SK-N-SH treated with all-trans-retinoic acid at 6 μM for 48 hours (cell line): ENCODE data around the gene LRP2.

Source experiments
- ATAC-seq: fragments of 200-7000 bp; cut with Tn5 transposase; 3 replicates; pipeline ENCODE4 v1.9.1; 2020; ENCODE audit warnings: mild to moderate bottlenecking, moderate library complexity
- ARNTL ChIP-seq: fragments of 450-650 bp; formaldehyde crosslinking; IDR thresholded peaks from 2 replicates; pipeline ENCODE4 v1.5.0; 2020; ENCODE audit warnings: low read depth, mild to moderate bottlenecking, moderate library complexity, borderline replicate concordance
- CREB5 ChIP-seq: fragments of 250-450 bp; sonication (Bioruptor Pico); IDR thresholded peaks from 2 replicates; pipeline ENCODE4 v1.5.1; 2020; ENCODE audit warnings: low read depth, mild to moderate bottlenecking, moderate library complexity
- CSDC2 ChIP-seq: fragments of 250-450 bp; sonication (Bioruptor Pico); IDR thresholded peaks from 2 replicates; pipeline ENCODE4 v1.5.0; 2020; ENCODE audit warnings: mild to moderate bottlenecking, moderate library complexity
- CSRNP3 ChIP-seq: fragments of 250-450 bp; sonication (Bioruptor Pico); IDR thresholded peaks from 2 replicates; pipeline ENCODE4 v1.5.1; 2021; ENCODE audit warnings: mild to moderate bottlenecking, moderate library complexity
- ESRRG ChIP-seq: fragments of 250-450 bp; sonication (Bioruptor Pico); IDR thresholded peaks from 2 replicates; pipeline ENCODE4 v1.6.1; 2021; ENCODE audit warnings: mild to moderate bottlenecking
- ISL1 ChIP-seq: fragments of 250-450 bp; sonication (Bioruptor Pico); IDR thresholded peaks from 2 replicates; pipeline ENCODE4 v2.1.2; 2022; ENCODE audit warnings: mild to moderate bottlenecking, moderate library complexity
- OSR1 ChIP-seq: fragments of 250-450 bp; sonication (Bioruptor Pico); IDR thresholded peaks from 2 replicates; pipeline ENCODE4 v1.8.0; 2022; ENCODE audit warnings: moderate library complexity, mild to moderate bottlenecking, inconsistent platforms
- PATZ1 ChIP-seq: fragments of 250-450 bp; sonication (Bioruptor Pico); IDR thresholded peaks from 2 replicates; pipeline ENCODE4 v1.8.0; 2020; ENCODE audit warnings: mild to moderate bottlenecking, moderate library complexity, borderline replicate concordance
- POU6F1 ChIP-seq: fragments of 250-450 bp; sonication (Bioruptor Pico); IDR thresholded peaks from 2 replicates; pipeline ENCODE4 v1.8.0; 2021; ENCODE audit warnings: low read depth, mild to moderate bottlenecking, moderate library complexity, borderline replicate concordance
- PPARA ChIP-seq: fragments of 250-450 bp; sonication (Bioruptor Pico); IDR thresholded peaks from 2 replicates; pipeline ENCODE4 v1.5.0; 2020; ENCODE audit warnings: mild to moderate bottlenecking, borderline replicate concordance
- RARB ChIP-seq: fragments of 250-450 bp; sonication (Bioruptor Pico); IDR thresholded peaks from 2 replicates; pipeline ENCODE4 v1.8.0; 2021; ENCODE audit warnings: mild to moderate bottlenecking, moderate library complexity
- SNAI2 ChIP-seq: fragments of 250-450 bp; sonication (Bioruptor Pico); IDR thresholded peaks from 2 replicates; pipeline ENCODE4 v1.5.0; 2020; ENCODE audit warnings: mild to moderate bottlenecking, moderate library complexity
- TOX ChIP-seq: fragments of 250-450 bp; sonication (Bioruptor Pico); IDR thresholded peaks from 2 replicates; pipeline ENCODE4 v1.8.0; 2021; ENCODE audit warnings: mild to moderate bottlenecking, moderate library complexity, borderline replicate concordance
- TSHZ2 ChIP-seq: fragments of 250-450 bp; sonication (Bioruptor Pico); IDR thresholded peaks from 2 replicates; pipeline ENCODE4 v1.5.0; 2020; ENCODE audit warnings: mild to moderate bottlenecking, moderate library complexity
- ZC3H10 ChIP-seq: fragments of 250-450 bp; sonication (Bioruptor Pico); IDR thresholded peaks from 2 replicates; pipeline ENCODE4 v1.5.1; 2021; ENCODE audit warnings: mild to moderate bottlenecking, moderate library complexity
- ZFP3 ChIP-seq: fragments of 250-450 bp; sonication (Bioruptor Pico); IDR thresholded peaks from 2 replicates; pipeline ENCODE4 v1.5.0; 2020; ENCODE audit warnings: mild to moderate bottlenecking, moderate library complexity
- ZFP30 ChIP-seq: fragments of 450-650 bp; formaldehyde crosslinking; IDR thresholded peaks from 2 replicates; pipeline ENCODE4 v1.5.0; 2022; ENCODE audit warnings: mild to moderate bottlenecking, moderate library complexity
- ZNF565 ChIP-seq: fragments of 450-650 bp; formaldehyde crosslinking; conservative IDR thresholded peaks from 2 replicates; pipeline ENCODE4 v1.5.0; 2020; ENCODE audit warnings: low read depth, mild to moderate bottlenecking, moderate library complexity
- ZNF8 ChIP-seq: fragments of 450-650 bp; formaldehyde crosslinking; IDR thresholded peaks from 2 replicates; pipeline ENCODE4 v1.5.0; 2020; ENCODE audit warnings: mild to moderate bottlenecking, moderate library complexity

Gene LRP2

GRCh38 chr2:169351725-169352124 lies 10.6 kb downstream of the LRP2 start:
- ATAC-seq, result no peak
- TF ChIP-seq ZNF565 (CRISPR knock-in tag) (no peak), ISL1 (CRISPR knock-in tag) (no peak), PPARA (CRISPR knock-in tag) (no peak), TOX (CRISPR knock-in tag) (no peak), ZFP30 (CRISPR knock-in tag) (no peak), SNAI2 (no peak), CREB5 (CRISPR knock-in tag) (no peak), PATZ1 (CRISPR knock-in tag) (no peak), ESRRG (CRISPR knock-in tag) (no peak), RARB (CRISPR knock-in tag) (no peak)

- TF ChIP-seq ISL1 (CRISPR knock-in tag) (no peak), ZNF565 (CRISPR knock-in tag) (no peak)
- ATAC-seq, result no peak
These were observed 12.8 kb downstream of the LRP2 start for GRCh38 chr2:169349535-169349934.

GRCh38 chr2:169348321-169349024 lies 13.9 kb downstream of the LRP2 start:
- TF ChIP-seq CREB5 (CRISPR knock-in tag) (no peak), ZFP30 (CRISPR knock-in tag) (no peak), TOX (CRISPR knock-in tag) (no peak)
- no peak for ATAC-seq

GRCh38 chr2:169345486-169346437 lies 16.6 kb downstream of the LRP2 start:
- no peak for ATAC-seq

More at GRCh38 chr2:169345486-169346437, 16.6 kb downstream of the LRP2 start:
- TF ChIP-seq ZC3H10 (CRISPR knock-in tag), result no peak
- TF ChIP-seq CSRNP3, result no peak
- no peak for TF ChIP-seq OSR1 (CRISPR knock-in tag)
- no peak for TF ChIP-seq CREB5 (CRISPR knock-in tag)
- no peak for TF ChIP-seq PPARA (CRISPR knock-in tag)
- TF ChIP-seq POU6F1 (CRISPR knock-in tag), result no peak
- TF ChIP-seq CSDC2 (CRISPR knock-in tag), result no peak
- no peak for TF ChIP-seq ZFP3
- TF ChIP-seq SNAI2, result no peak
- TF ChIP-seq TSHZ2, result no peak
- TF ChIP-seq ARNTL, result no peak
- no peak for TF ChIP-seq ZNF565 (CRISPR knock-in tag)
- TF ChIP-seq ZFP30 (CRISPR knock-in tag), result no peak
- TF ChIP-seq ZNF8 (CRISPR knock-in tag), result no peak
